Motor neuron (in vitro differentiated cells): ENCODE measurements around the gene FEN1. TPM values are rescaled to one million over a fixed set of nuclear protein-coding genes. Genes with fewer than 3 reads are reported as not detected.

Experiments used
- ATAC-seq, 8 experiments: fragments of 200-7000 bp; cut with Tn5 transposase; replicated peaks in 6 of 8; 2 replicates each; pipeline ENCODE4 v1.8.0; 2021; ENCODE audit warnings: mild to moderate bottlenecking in 8 of 8, moderate library complexity in 8 of 8
- H3K27ac ChIP-seq, 2 donors: fragments of 250-450 bp; sonication (Bioruptor Pico); 2 replicates each; pipeline ENCODE4 v1.9.0; 2021; ENCODE audit warnings: antibody characterized with exemption in 2 of 2, mild to moderate bottlenecking in 2 of 2, moderate library complexity in 1 of 2
- H3K4me1 ChIP-seq, 2 donors: fragments of 250-450 bp; sonication (Bioruptor Pico); replicated peaks in 1 of 2; 2 replicates each; pipeline ENCODE4 v1.6.1; 2021; ENCODE audit warnings: antibody characterized with exemption in 2 of 2, mild to moderate bottlenecking in 2 of 2, moderate library complexity in 1 of 2
- H3K4me3 ChIP-seq, 5 donors: fragments of 250-450 bp; sonication (Bioruptor Pico); 2 replicates each; pipeline ENCODE4 v1.9.0; 2021; ENCODE audit warnings: antibody characterized with exemption in 5 of 5, mild to moderate bottlenecking in 5 of 5, moderate library complexity in 4 of 5
- WGBS, 10 experiments: fragments of 450-650 bp; shearing (Covaris generic); methylation state at CpG; one replicate each; pipeline ENCODE4 v1.0.0; 2022; 5-methylcytosine and 5-hydroxymethylcytosine counted together
- in situ Hi-C, 9 experiments: fragments of 400-800 bp; cut with MboI; loops; one replicate each; pipeline ENCODE4 v1.15.0; 2021; ENCODE audit warnings: low sequenced_read_pairs in 9 of 9, low pct_unique_long_range_greater_than_20kb in 2 of 9; ENCODE audit not compliant: unreplicated experiment in 9 of 9
- total RNA-seq, 8 experiments: library from RNA; unstranded; fragments of 300-600 nt; gene quantifications; 2 replicates each; pipeline versions ENCODE4 v1.2.3 to v1.2.4, GENCODE V29; 2022

FEN1 gene
- total RNA-seq, 8 experiments from 2014 or later, result 7.5 to 59.0 (median 16.6) TPM

DNA sequence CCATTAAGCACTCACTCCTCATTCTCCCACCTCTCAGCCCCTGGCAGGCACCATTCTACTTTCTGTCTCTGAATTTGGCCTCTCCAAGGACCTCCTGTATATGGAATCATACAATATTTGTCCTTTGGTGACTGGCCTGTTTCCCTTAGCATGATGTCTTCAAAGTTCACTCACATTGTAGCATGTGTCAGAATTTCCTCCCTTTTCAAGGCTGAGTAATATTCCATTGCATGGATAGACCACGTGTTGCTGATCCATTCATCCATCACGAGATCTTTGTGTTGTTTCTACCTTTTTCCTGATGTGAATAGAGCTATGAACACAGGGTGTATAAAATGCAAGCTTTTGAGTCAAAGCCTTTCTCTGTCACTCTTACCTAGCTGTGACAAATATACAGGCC, 47.0 kb downstream of the FEN1 start:
- 44 to 100% (median 91%) methylated on average over 2 of the region's 2 CpGs; no CpG with 5 or more reads in 4 of the 10 experiments for WGBS, 10 experiments

DNA sequence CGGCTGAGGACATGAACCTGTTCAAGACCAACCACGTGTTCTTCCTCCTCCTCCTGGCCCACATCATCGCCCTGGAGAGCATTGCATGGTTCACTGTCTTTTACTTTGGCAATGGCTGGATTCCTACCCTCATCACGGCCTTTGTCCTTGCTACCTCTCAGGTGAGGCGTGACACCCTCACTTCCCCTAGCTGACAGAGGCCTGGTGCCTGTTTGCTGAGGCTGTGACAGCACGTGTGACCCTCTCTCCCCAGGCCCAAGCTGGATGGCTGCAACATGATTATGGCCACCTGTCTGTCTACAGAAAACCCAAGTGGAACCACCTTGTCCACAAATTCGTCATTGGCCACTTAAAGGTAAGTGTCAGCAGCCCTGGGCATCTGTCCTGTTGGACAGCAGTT, 47.7 kb downstream of the FEN1 start:
- WGBS, 10 experiments, result 87 to 100% (median 100%) methylated on average over 3 to 6 of the region's 7 CpGs; no CpG with 5 or more reads in 7 of the 10 experiments
- peaks cover 4 to 5% of the 10 kb centered on the region in 2 donors for H3K4me1 ChIP-seq
- H3K27ac ChIP-seq, result no peak overlapping the region
- no peak for ATAC-seq
- in situ Hi-C loops, result no loop called here
- no peak overlapping the region for H3K4me3 ChIP-seq

More for the DNA sequence above, 47.0 kb downstream of the FEN1 start:
- peaks cover 10 to 12% of the 10 kb centered on the region in 2 donors for H3K4me1 ChIP-seq
- H3K4me3 ChIP-seq, result no peak overlapping the region
- no peak for ATAC-seq
- in situ Hi-C loops, result no loop called here
- H3K27ac ChIP-seq, result no peak overlapping the region

- WGBS, 10 experiments, result 82 to 100% (median 95%) methylated on average over 2 to 9 of the region's 12 CpGs; no CpG with 5 or more reads in 1 of the 10 experiments
- no peaks in the 10 kb centered on the region for H3K4me1 ChIP-seq
- H3K27ac ChIP-seq, result no peak overlapping the region
- in situ Hi-C loops, result no loop called here
- H3K4me3 ChIP-seq, result no peak overlapping the region
- no peak for ATAC-seq
Measured at GRCh38 chr11:61841636-61842527, 49.2 kb downstream of the FEN1 start.

- in situ Hi-C loops, result no loop called here
- Histone ChIP-seq H3K4me3 (no peak overlapping the region), H3K27ac (no peak overlapping the region), H3K4me1 (no peaks in the 10 kb centered on the region)
- ATAC-seq, result no peak
- 98% methylated on average over 7 of the region's 7 CpGs; no CpG with 5 or more reads in 9 of the 10 experiments for WGBS, 10 experiments
Measured at GRCh38 chr11:61842528-61842820, 49.8 kb downstream of the FEN1 start.

DNA sequence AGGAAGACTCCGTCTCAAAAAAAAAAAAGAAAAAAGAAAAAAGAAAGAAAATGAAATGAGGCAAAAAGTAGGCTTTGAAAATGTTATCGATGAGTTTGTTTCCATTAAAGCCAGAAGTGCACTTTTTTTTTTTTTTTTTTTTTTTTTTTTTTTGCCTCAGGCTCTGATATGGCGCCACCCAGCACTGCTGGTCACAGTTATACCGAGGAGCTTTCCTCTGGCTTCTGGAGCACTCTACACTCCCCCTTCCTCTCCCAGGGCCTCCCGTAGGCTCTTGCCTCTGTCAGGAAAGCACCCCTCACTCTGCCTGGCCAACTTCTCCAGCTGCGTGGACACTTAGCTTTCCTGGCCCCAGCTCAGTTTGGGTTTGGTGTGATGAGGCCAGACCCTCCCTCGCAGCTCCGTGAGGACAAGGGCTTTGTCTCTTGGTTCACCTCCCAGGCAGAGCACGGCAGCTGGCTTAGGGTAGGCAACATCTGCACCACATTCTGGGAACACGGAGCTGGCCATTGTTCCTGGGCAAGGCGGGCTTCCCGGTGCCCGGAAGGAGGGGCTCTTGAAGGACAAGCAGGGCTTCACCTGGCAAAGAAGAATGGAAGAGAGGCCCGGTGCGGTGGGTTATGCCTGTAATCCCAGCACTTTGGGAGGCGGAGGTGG, 52.3 kb downstream of the FEN1 start:
- WGBS, 10 experiments, result 40 to 100% (median 81%) methylated on average over 1 to 7 of the region's 16 CpGs
- no peak overlapping the region for H3K4me3 ChIP-seq
- H3K27ac ChIP-seq, result no peak overlapping the region
- peak in 3 of 8 experiments; percentile 17 to 36 (median 31) for ATAC-seq
- H3K4me1 ChIP-seq, result no peaks in the 10 kb centered on the region
- in situ Hi-C loops, result no loop called here

DNA sequence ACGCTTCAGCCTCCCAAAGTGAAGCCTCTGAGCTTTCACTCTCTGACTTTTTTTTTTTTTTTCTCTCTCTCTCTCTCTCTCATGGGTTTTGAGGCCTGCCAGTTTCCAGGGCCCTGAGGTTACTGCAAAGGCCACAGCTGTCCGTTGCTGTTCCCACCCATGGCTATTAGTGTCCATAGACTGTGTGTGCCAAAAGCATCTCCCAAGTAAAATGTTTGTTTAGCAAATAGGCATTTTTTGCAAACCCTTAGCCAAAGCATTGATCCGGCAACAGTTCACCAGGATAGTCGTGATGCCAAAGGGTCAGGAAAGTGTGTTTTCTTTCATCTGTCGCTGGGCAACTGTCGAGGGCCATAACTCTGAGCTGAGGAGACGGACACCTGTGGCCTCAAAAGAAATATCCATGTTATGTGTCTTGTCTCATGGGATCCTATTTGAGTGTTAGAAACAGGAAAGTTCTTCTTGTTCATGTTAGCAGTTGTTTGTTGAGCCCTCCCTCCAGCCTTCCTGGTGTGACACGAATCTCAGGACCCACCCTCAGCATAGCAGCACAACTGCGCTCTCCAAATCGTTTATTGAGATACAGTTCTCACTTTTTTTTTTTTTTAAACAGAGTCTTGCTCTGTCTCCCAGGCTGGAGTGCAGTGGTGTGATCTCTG, 53.8 kb downstream of the FEN1 start:
- WGBS, 10 experiments, result 81 to 100% (median 93%) methylated on average over 1 to 10 of the region's 10 CpGs; no CpG with 5 or more reads in 2 of the 10 experiments
- no peak overlapping the region for H3K27ac ChIP-seq
- in situ Hi-C loops, result no loop called here
- no peak for ATAC-seq
- no peaks in the 10 kb centered on the region for H3K4me1 ChIP-seq
- H3K4me3 ChIP-seq, result no peak overlapping the region

Other genes with a start within 250 kb of the FEN1 start
- gene SYT7, start 211.8 kb upstream of the FEN1 start, total RNA-seq, result 10 to 100 TPM in 4 of 8 experiments, 1 to 10 TPM in 2, under 1 TPM in 2; 0.27 to 13.6 (median 9.7) TPM
- 1 to 10 TPM; 2.0 to 5.0 (median 2.6) TPM for gene DAGLA, start 112.5 kb upstream of the FEN1 start, total RNA-seq
- gene MYRF, start 40.3 kb upstream of the FEN1 start, total RNA-seq, result 1 to 10 TPM in 7 of 8 experiments, under 1 TPM in 1; 0.92 to 4.0 (median 2.3) TPM
- gene TMEM258, start 312 bp upstream of the FEN1 start, total RNA-seq, result 100 to 1,000 TPM; 138 to 330 (median 269) TPM
- gene FADS1, start 24.1 kb downstream of the FEN1 start, total RNA-seq, result 100 to 1,000 TPM in 5 of 8 experiments, 10 to 100 TPM in 3; 55.0 to 165 (median 116) TPM
- 100 to 1,000 TPM in 7 of 8 experiments, 10 to 100 TPM in 1; 80.3 to 358 (median 141) TPM for gene FADS2, start 35.4 kb downstream of the FEN1 start, total RNA-seq
- gene FADS3, start 98.6 kb downstream of the FEN1 start, total RNA-seq, result 10 to 100 TPM in 6 of 8 experiments, 1 to 10 TPM in 2; 7.9 to 48.8 (median 11.8) TPM
- gene RAB3IL1, start 124.7 kb downstream of the FEN1 start, total RNA-seq, result 10 to 100 TPM in 1 of 8 experiments, 1 to 10 TPM in 6, under 1 TPM in 1; 0.50 to 12.8 (median 2.5) TPM
- 10 to 100 TPM in 1 of 8 experiments, 1 to 10 TPM in 7; 2.5 to 10.7 (median 5.5) TPM for gene BEST1, start 157.4 kb downstream of the FEN1 start, total RNA-seq
- 1,000 to 10,000 TPM in 6 of 8 experiments, 100 to 1,000 TPM in 2; 863 to 2,225 (median 1,257) TPM for gene FTH1, start 174.7 kb downstream of the FEN1 start, total RNA-seq